HepG2 (cell line): ENCODE results near the gene IRF2.

Experiments
- CHCHD3 ChIP-seq: sonication (generic); formaldehyde crosslinking; IDR thresholded peaks from 2 replicates; pipeline ENCODE4 v1.8.0; 2022; ENCODE audit warnings: mild to moderate bottlenecking, missing genetic modification reagents, moderate library complexity
- CSRNP2 ChIP-seq: sonication (generic); formaldehyde crosslinking; conservative IDR thresholded peaks from 2 replicates; pipeline ENCODE4 v1.8.0; 2022; ENCODE audit warnings: low read depth, missing genetic modification reagents
- CTCF ChIP-seq: sonication (generic); formaldehyde crosslinking; IDR thresholded peaks from 2 replicates; pipeline ENCODE4 v1.5.0; 2020; ENCODE audit warnings: mild to moderate bottlenecking, missing genetic modification reagents, moderate library complexity
- ETV6 ChIP-seq: sonication (generic); formaldehyde crosslinking; conservative IDR thresholded peaks from 2 replicates; pipeline ENCODE4 v1.4.0; 2020; ENCODE audit warnings: missing genetic modification reagents
- GMEB1 ChIP-seq: sonication (generic); formaldehyde crosslinking; IDR thresholded peaks from 2 replicates; pipeline ENCODE4 v1.5.1; 2020; ENCODE audit warnings: missing genetic modification reagents, mild to moderate bottlenecking, borderline replicate concordance
- PBX3 ChIP-seq: sonication (generic); formaldehyde crosslinking; IDR thresholded peaks from 2 replicates; pipeline ENCODE4 v1.8.1; 2023; ENCODE audit warnings: missing genetic modification reagents, inconsistent platforms, borderline replicate concordance
- ZNF274 ChIP-seq: sonication (generic); formaldehyde crosslinking; IDR thresholded peaks from 2 replicates; pipeline ENCODE4 v1.5.1; 2020; ENCODE audit warnings: mild to moderate bottlenecking, missing genetic modification reagents
- ZNF329 ChIP-seq: sonication (generic); formaldehyde crosslinking; IDR thresholded peaks from 2 replicates; pipeline ENCODE4 v1.9.0; 2021; ENCODE audit warnings: low read depth, mild to moderate bottlenecking, missing genetic modification reagents

- TF ChIP-seq ZNF329 (CRISPR knock-in tag), result no peak
- TF ChIP-seq CTCF (CRISPR knock-in tag), result no peak
- no peak for TF ChIP-seq ETV6
- TF ChIP-seq PBX3 (CRISPR knock-in tag), result no peak
- no peak for TF ChIP-seq CSRNP2 (CRISPR knock-in tag)
- TF ChIP-seq GMEB1 (CRISPR knock-in tag), result no peak
- no peak for TF ChIP-seq ZNF274
- TF ChIP-seq CHCHD3 (CRISPR knock-in tag), result no peak
Measured at GRCh38 chr4:184351560-184352451, 122.5 kb downstream of the IRF2 start.
